H1 (cell line): ENCODE data around the gene HS1BP3. TPM values are rescaled to one million over a fixed set of nuclear protein-coding genes. Genes with fewer than 3 reads are reported as not detected.

ENCODE experiments used
- CTCF ChIA-PET: fragments of 300-600 bp; sonication (Branson Sonifier 250); formaldehyde crosslinking; loops from one replicate; lab custom pipeline; 2021; ENCODE audit not compliant: partially characterized antibody; lab: Charles Lee
- POLR2A ChIA-PET: fragments of 300-600 bp; sonication (Branson Sonifier 250); formaldehyde crosslinking; loops from one replicate; lab custom pipeline; 2021; ENCODE audit warnings: inconsistent platforms; ENCODE audit not compliant: partially characterized antibody; lab: Charles Lee
- DNase-seq, 2 experiments: peaks; one replicate each; pipeline versions ENCODE4 v3.0.0 to v3.0.0-alpha.2; 2010 to 2022; ENCODE audit warnings: low spot score in 2 of 2, low read depth in 1 of 2, mixed read lengths in 1 of 2
- FAIRE-seq: peaks from 2 replicates; lab custom pipeline; 2011; peaks lifted over from hg19 to GRCh38; lab: Jason Lieb, UNC
- H2AFZ ChIP-seq: 2 replicates; pipeline ENCODE4 v1.8.1; 2012; ENCODE audit warnings: low read length, inconsistent platforms
- H2AK5ac ChIP-seq: 2 replicates; pipeline ENCODE4 v1.6.1; 2013; ENCODE audit warnings: low read depth, low read length
- H2BK120ac ChIP-seq: replicated peaks from 2 replicates; pipeline ENCODE3; 2013; ENCODE audit warnings: low read depth, low read length, inconsistent platforms
- H2BK12ac ChIP-seq: 2 replicates; pipeline ENCODE4 v1.6.1; 2013; ENCODE audit warnings: low read depth, low read length
- H2BK15ac ChIP-seq: 2 replicates; pipeline ENCODE4 v1.6.1; 2013; ENCODE audit warnings: low read length
- H2BK20ac ChIP-seq: 2 replicates; pipeline ENCODE4 v1.6.1; 2013; ENCODE audit warnings: low read length
- H2BK5ac ChIP-seq: 2 replicates; pipeline ENCODE4 v1.6.1; 2013; ENCODE audit warnings: low read depth, low read length
- H3K14ac ChIP-seq: 2 replicates; pipeline ENCODE4 v1.6.1; 2013; ENCODE audit warnings: inconsistent platforms; ENCODE audit not compliant: insufficient read length
- H3K18ac ChIP-seq: 2 replicates; pipeline ENCODE4 v1.6.1; 2013; ENCODE audit warnings: low read length; ENCODE audit errors: extremely low read depth
- H3K23ac ChIP-seq: 2 replicates; pipeline ENCODE4 v1.6.1; 2013; ENCODE audit warnings: inconsistent platforms; ENCODE audit not compliant: insufficient read length
- H3K23me2 ChIP-seq: 2 replicates; pipeline ENCODE4 v1.6.1; 2013; ENCODE audit warnings: low read depth, low read length
- H3K27ac ChIP-seq: 2 replicates; pipeline ENCODE4 v1.6.1; 2011; ENCODE audit warnings: low read depth, low read length, inconsistent platforms
- H3K27me3 ChIP-seq, 4 experiments: replicated peaks in 1 of 4; 1 replicate in 1 of 4; 2 replicates in 3 of 4; pipeline versions ENCODE4 v1.6.1 to v1.8.1; 2011 to 2013; ENCODE audit warnings: low read length in 3 of 4, mild to moderate bottlenecking in 3 of 4, inconsistent platforms in 2 of 4, mixed read lengths in 2 of 4, moderate library complexity in 1 of 4; ENCODE audit not compliant: control insufficient read depth in 3 of 4, insufficient read depth in 3 of 4; ENCODE audit errors: extremely low read depth in 1 of 4
- H3K36me3 ChIP-seq, 4 experiments: 2 replicates each; pipeline versions ENCODE4 v1.6.1 to v1.8.1; 2011 to 2013; ENCODE audit warnings: mild to moderate bottlenecking in 4 of 4, low read length in 3 of 4, moderate library complexity in 2 of 4, control low read depth in 1 of 4, inconsistent platforms in 1 of 4; ENCODE audit not compliant: insufficient read depth in 4 of 4, control insufficient read depth in 2 of 4
- H3K4ac ChIP-seq: replicated peaks from 2 replicates; pipeline ENCODE3; 2013; ENCODE audit warnings: low read length, low read depth, mixed read lengths, inconsistent platforms; ENCODE audit not compliant: insufficient read length
- H3K4me1 ChIP-seq, 4 experiments: replicated peaks in 1 of 4; 1 replicate in 1 of 4; 2 replicates in 3 of 4; pipeline versions ENCODE4 v1.6.1 to v1.8.1; 2011 to 2013; ENCODE audit warnings: low read length in 3 of 4, inconsistent platforms in 2 of 4, mixed read lengths in 1 of 4; ENCODE audit not compliant: insufficient read depth in 4 of 4, control insufficient read depth in 3 of 4
- H3K4me2 ChIP-seq, 2 experiments: 2 replicates each; pipeline versions ENCODE4 v1.6.1 to v1.8.1; 2011 to 2013; ENCODE audit warnings: low read depth in 2 of 2, low read length in 2 of 2, control low read depth in 1 of 2, inconsistent platforms in 1 of 2, mild to moderate bottlenecking in 1 of 2; ENCODE audit not compliant: insufficient read depth in 1 of 2
- H3K4me3 ChIP-seq, 4 experiments: fragments of 200-600, 300-600 bp in 1 of 4; sonication (generic), shearing (Covaris generic), sonication (Bioruptor Twin) in 1 of 4; 2 replicates each; pipeline versions ENCODE4 v1.5.1 to v1.8.1; 2011 to 2016; ENCODE audit warnings: low read length in 4 of 4, low read depth in 3 of 4, control low read depth in 2 of 4, inconsistent platforms in 2 of 4, mild to moderate bottlenecking in 2 of 4, mixed read lengths in 1 of 4, moderate library complexity in 1 of 4; ENCODE audit not compliant: insufficient read depth in 2 of 4; ENCODE audit errors: extremely low read depth in 1 of 4
- H3K56ac ChIP-seq: replicated peaks from 2 replicates; pipeline ENCODE3; 2013; ENCODE audit warnings: low read depth, mild to moderate bottlenecking, mixed read lengths, low read length, inconsistent platforms; ENCODE audit not compliant: insufficient read length
- H3K79me1 ChIP-seq: 2 replicates; pipeline ENCODE4 v1.6.1; 2013; ENCODE audit warnings: low read depth, low read length, control low read depth
- H3K79me2 ChIP-seq, 2 experiments: 2 replicates each; pipeline versions ENCODE4 v1.6.1 to v1.8.1; 2012 to 2013; ENCODE audit warnings: low read length in 2 of 2, mild to moderate bottlenecking in 2 of 2, inconsistent platforms in 1 of 2; ENCODE audit not compliant: insufficient read depth in 2 of 2, control insufficient read depth in 1 of 2
- H3K9ac ChIP-seq, 4 experiments: replicated peaks in 1 of 4; 1 replicate in 1 of 4; 2 replicates in 3 of 4; pipeline versions ENCODE4 v1.6.1 to v1.8.1; 2011 to 2013; ENCODE audit warnings: low read depth in 3 of 4, low read length in 3 of 4, control low read depth in 2 of 4, mild to moderate bottlenecking in 2 of 4, moderate library complexity in 2 of 4, inconsistent platforms in 1 of 4; ENCODE audit errors: extremely low read depth in 1 of 4
- H3K9me3 ChIP-seq, 2 experiments: 2 replicates each; pipeline versions ENCODE4 v1.6.1 to v1.8.1; 2012 to 2013; ENCODE audit warnings: mild to moderate bottlenecking in 2 of 2, moderate library complexity in 2 of 2, control low read depth in 1 of 2, inconsistent platforms in 1 of 2, low read depth in 1 of 2, low read length in 1 of 2, mixed read lengths in 1 of 2; ENCODE audit not compliant: insufficient read depth in 2 of 2
- H4K20me1 ChIP-seq, 2 experiments: replicated peaks in 1 of 2; 2 replicates each; pipeline versions ENCODE3 to v1.8.1; 2011 to 2013; ENCODE audit warnings: inconsistent platforms in 2 of 2, low read length in 2 of 2, mild to moderate bottlenecking in 1 of 2; ENCODE audit not compliant: insufficient read depth in 2 of 2, control insufficient read depth in 1 of 2
- H4K5ac ChIP-seq: 2 replicates; pipeline ENCODE4 v1.6.1; 2013; ENCODE audit warnings: low read length, low read depth, mixed read lengths, inconsistent platforms; ENCODE audit not compliant: insufficient read length
- H4K8ac ChIP-seq: 2 replicates; pipeline ENCODE4 v1.8.0; 2013; ENCODE audit warnings: mild to moderate bottlenecking, moderate library complexity, low read length, inconsistent platforms; ENCODE audit not compliant: insufficient read depth; ENCODE audit errors: extremely low read depth
- H4K91ac ChIP-seq: replicated peaks from 2 replicates; pipeline ENCODE3; 2013; ENCODE audit warnings: low read length, mixed read lengths, inconsistent platforms; ENCODE audit not compliant: insufficient read length
- E2F6 ChIP-seq: IDR thresholded peaks from 2 replicates; pipeline ENCODE4 v1.6.1; 2012; ENCODE audit warnings: inconsistent platforms
- RBBP5 ChIP-seq: IDR thresholded peaks from 2 replicates; pipeline ENCODE4 v1.7.1; 2012; ENCODE audit warnings: low read depth, mild to moderate bottlenecking, inconsistent platforms, low read length, moderate library complexity, borderline replicate concordance
- WGBS, 2 experiments: shearing (Covaris generic) in 1 of 2; methylation state at CpG; one replicate each; pipeline versions ENCODE4 v1.1.6 to v1.1.7; 2013 to 2015; ENCODE audit warnings: low lambda C conversion rate in 2 of 2, mixed read lengths in 2 of 2, inconsistent platforms in 1 of 2, low coverage in 1 of 2, missing lambda C conversion rate in 1 of 2; ENCODE audit not compliant: insufficient replicate concordance in 2 of 2, insufficient coverage in 1 of 2, insufficient read length in 1 of 2; ENCODE audit errors: extremely low coverage in 1 of 2, missing lambda C conversion rate in 1 of 2; 5-methylcytosine and 5-hydroxymethylcytosine counted together
- polyA plus RNA-seq, 7 experiments: library from polyadenylated mRNA; depleted of rRNA in 3 of 7; stranded (reverse) in 5 of 7; unstranded in 2 of 7; fragments of >200 nt in 5 of 7; fragments of 200-250 nt in 2 of 7; gene quantifications; 1 replicate in 5 of 7; 2 replicates in 1 of 7; 4 replicates in 1 of 7; pipeline versions ENCODE4 v1.2.1 to v1.2.3, GENCODE V29; 2011 to 2013; ENCODE audit warnings: missing spikeins in 2 of 7, mixed read lengths in 2 of 7
- total RNA-seq: library from RNA; stranded (reverse); fragmentation: NEBNext Ultra II Directional; extraction: Animal tissue kit (Norgen Biotek cat#: 25700); gene quantifications from 2 replicates; pipeline ENCODE4 v1.2.1, GENCODE V29; 2021

The HS1BP3 gene
- total and polyA plus RNA-seq, 2 of the 8 experiments (the other 6 are each of a cell fraction or from before 2014, with no cell fraction given) = 11.1 to 11.3 TPM

- peak overlapping the region; percentile 1; the same call in 1 of the 2 replicates for H3K18ac ChIP-seq
- POLR2A ChIA-PET = interaction anchor here (1.2 to 3.1 kb wide), 4 partner anchors 8 to 138 kb away, joined by 3 to 23 read pairs (median 10); partner anchors contain the start of gene RHOB
- peaks cover 5 to 6% of the 10 kb centered on the region in 2 experiments; a peak in 2 of 4 replicates for H3K9me3 ChIP-seq
- H3K23ac ChIP-seq = no peak overlapping the region
- CTCF ChIA-PET = interaction anchor here (0.7 to 8.7 kb wide), 19 partner anchors 9 to 1991 kb away, joined by 3 to 53 read pairs (median 4); no protein-coding TSS in a partner anchor
- peaks cover 3% of the 10 kb centered on the region; the same call in 1 of the 2 replicates for H3K23me2 ChIP-seq
- H3K4ac ChIP-seq = no peak overlapping the region
- H3K79me1 ChIP-seq = no peaks in the 10 kb centered on the region
- no peaks in the 10 kb centered on the region for H3K27me3 ChIP-seq
- WGBS, 2 experiments = 87% methylated on average over 22 of the region's 22 CpGs; no CpG with 5 or more reads in 1 of the 2 experiments
- H3K36me3 ChIP-seq = no peaks in the 10 kb centered on the region
- H2BK5ac ChIP-seq = peak overlapping the region; percentile 46; the same call in 1 of the 2 replicates
- H3K14ac ChIP-seq = no peak overlapping the region
- H2BK20ac ChIP-seq = peak overlapping the region; percentile 8; the same call in 1 of the 2 replicates
- peak overlapping the region; percentile 74; the same call in 1 of the 2 replicates for H4K8ac ChIP-seq
- H2BK120ac ChIP-seq = no peak overlapping the region
- no peak for DNase-seq
- no peak for FAIRE-seq
- peak overlapping the region; percentile 97; the same call in 1 of the 2 replicates for H2BK15ac ChIP-seq
- peak overlapping the region; percentile 88 for H2AK5ac ChIP-seq
- H3K4me2 ChIP-seq = no peak overlapping the region
- no peak overlapping the region for H3K4me3 ChIP-seq
- H3K79me2 ChIP-seq = no peaks in the 10 kb centered on the region
- H3K4me1 ChIP-seq = peaks cover 7 to 16% (median 11%) of the 10 kb centered on the region in 4 experiments
- no peak overlapping the region for H3K9ac ChIP-seq
- no peak overlapping the region for H3K56ac ChIP-seq
- no peaks in the 10 kb centered on the region for H4K20me1 ChIP-seq
- TF ChIP-seq RBBP5 (no peak), E2F6 (peak; percentile 90)
- H4K91ac ChIP-seq = peak overlapping the region; percentile 13
- H3K27ac ChIP-seq = no peak overlapping the region
- no peak overlapping the region for H2AFZ ChIP-seq
- no peak overlapping the region for H4K5ac ChIP-seq
- peak overlapping the region; percentile 96 for H2BK12ac ChIP-seq
These were observed 64.9 kb downstream of the HS1BP3 start for GRCh38 chr2:20585710-20586594.
